ENCODE data around the gene SLC45A3.

Gene SLC45A3

DNA sequence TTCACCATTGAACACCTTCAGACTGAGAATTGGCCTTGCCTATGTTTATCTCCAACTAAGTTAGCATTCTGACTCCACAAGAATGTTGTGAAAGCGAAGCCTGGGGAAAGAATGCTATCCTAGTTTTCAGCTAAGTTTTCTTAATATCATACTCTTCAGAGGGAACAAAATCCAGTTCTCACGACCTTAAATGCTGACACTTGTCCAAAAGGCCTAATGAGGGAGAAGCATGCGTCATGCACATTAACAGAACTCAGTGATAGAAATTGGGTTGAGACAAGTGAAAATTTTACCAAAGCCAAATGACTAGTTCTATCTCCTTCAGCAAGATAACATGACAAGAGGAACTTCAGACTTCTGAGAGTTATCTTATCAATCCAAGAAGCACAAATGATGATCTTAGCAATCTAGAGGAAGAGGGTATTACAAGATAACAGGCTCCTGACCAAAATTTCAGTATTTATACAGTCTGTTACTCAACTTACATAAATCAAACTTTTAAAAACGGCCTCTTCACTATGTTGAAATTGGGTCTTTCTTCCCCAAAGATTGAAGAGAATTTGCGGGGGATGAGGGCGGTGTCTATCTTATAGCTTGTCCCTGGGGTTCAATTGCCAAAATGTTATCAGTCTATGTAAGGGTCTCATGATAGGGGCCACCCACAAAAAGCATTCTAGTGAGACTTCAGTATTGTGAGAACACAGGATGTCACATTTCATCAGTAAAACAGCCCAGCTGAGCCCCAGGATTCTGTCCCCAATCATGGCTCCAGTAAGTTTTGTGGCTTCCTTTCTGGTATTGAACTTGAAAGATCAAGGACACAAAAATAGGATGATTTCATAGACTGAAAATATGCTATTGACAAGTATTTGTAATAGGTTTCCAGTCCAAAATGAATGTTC lies 26.5 kb upstream of the SLC45A3 start:
- TF ChIP-seq TAF1 (IDR thresholded peaks at IDR 0.05; ENCODE audit: borderline replicate concordance, insufficient read depth, low read length) (no peak), REST (IDR thresholded peaks at IDR 0.05; ENCODE audit: insufficient read depth in 1 of 2, low read depth in 2 of 2, low read length in 2 of 2) (no peak), FOXP2 (optimal IDR thresholded peaks at IDR 0.05; ENCODE audit: borderline replicate concordance, extremely low read depth, extremely low read length, insufficient read depth) (no peak), SIN3A (IDR thresholded peaks at IDR 0.05; ENCODE audit: borderline replicate concordance, insufficient read depth, low read length) (no peak), POLR2AphosphoS5 (IDR thresholded peaks at IDR 0.05; ENCODE audit: low read depth, low read length) (no peak)

DNA sequence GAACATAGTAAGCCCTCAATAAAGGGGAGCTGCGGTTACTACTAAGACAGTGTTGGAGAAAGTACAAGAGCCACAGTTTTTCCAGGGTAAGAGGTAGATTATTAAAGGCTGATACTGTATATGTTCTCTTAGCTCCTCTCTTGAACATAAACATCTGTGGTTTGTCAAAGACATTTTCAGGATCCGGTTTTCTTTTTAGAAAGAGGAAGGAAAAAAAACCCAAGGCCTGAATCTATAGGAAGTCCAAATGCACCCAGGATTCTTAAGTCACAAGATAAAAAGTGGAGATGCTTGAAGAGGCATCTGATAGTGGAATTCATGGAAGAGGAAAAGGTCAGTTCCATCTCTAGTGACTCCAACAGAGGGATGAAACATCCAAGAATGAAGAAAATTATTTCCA lies 24.6 kb upstream of the SLC45A3 start:
- TF ChIP-seq SIN3A (IDR thresholded peaks at IDR 0.05; ENCODE audit: borderline replicate concordance, insufficient read depth, low read length): no peak

DNA sequence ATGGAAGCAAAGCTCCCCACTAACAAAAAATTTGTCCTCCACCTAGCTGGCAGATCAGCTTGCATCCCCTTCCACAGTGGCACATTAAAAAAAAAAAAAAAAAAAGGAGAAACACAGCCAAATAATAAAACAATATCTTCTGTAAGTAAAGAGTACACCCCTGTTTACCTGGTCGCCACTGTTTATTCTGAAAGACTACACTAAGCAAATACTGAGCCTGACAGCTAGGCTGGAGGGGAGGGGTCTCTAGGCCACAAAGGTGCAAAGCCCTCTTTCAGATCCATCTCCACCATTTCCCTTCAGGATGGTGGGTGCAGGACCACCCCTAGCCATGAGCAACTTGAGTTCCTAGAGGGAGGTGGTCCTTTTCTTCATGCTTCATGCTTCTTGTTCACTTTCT lies 22.8 kb upstream of the SLC45A3 start:
- no peak for TF ChIP-seq SIN3A (IDR thresholded peaks at IDR 0.05; ENCODE audit: borderline replicate concordance, insufficient read depth, low read length)
- TF ChIP-seq REST (IDR thresholded peaks at IDR 0.05; ENCODE audit: insufficient read depth in 1 of 2, low read depth in 2 of 2, low read length in 2 of 2): no peak
- no peak for TF ChIP-seq POLR2AphosphoS5 (IDR thresholded peaks at IDR 0.05; ENCODE audit: low read depth, low read length)
- no peak for TF ChIP-seq TAF1 (IDR thresholded peaks at IDR 0.05; ENCODE audit: borderline replicate concordance, insufficient read depth, low read length)

- TF ChIP-seq SIN3A (IDR thresholded peaks at IDR 0.05; ENCODE audit: borderline replicate concordance, insufficient read depth, low read length) (no peak), REST (IDR thresholded peaks at IDR 0.05; ENCODE audit: insufficient read depth in 1 of 2, low read depth in 2 of 2, low read length in 2 of 2) (no peak), TAF1 (IDR thresholded peaks at IDR 0.05; ENCODE audit: borderline replicate concordance, insufficient read depth, low read length) (no peak), POLR2AphosphoS5 (IDR thresholded peaks at IDR 0.05; ENCODE audit: low read depth, low read length) (no peak), FOXP2 (optimal IDR thresholded peaks at IDR 0.05; ENCODE audit: borderline replicate concordance, extremely low read depth, extremely low read length, insufficient read depth) (no peak)
Observed at GRCh38 chr1:205701891-205702290, 21.6 kb upstream of the SLC45A3 start.

DNA sequence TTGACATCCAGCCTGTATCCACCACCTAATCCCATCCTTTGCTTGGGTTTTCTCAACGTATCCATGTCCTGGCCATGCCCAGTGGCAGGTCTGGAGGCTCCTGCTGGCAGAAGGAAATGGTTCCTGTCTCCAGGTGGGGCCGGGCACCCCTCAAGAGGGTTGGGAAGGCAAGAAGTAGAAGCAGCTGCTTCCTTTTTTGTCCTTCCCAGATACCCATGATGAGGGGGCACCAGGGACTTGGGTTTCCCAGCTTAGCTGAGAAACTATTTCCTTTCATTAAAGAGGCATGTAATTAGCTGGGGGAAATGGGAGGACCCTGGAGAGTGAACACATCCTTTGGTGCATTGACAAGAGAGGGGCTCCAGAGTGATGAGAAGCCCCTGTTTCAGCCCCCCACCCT lies 21.1 kb upstream of the SLC45A3 start:
- TF ChIP-seq POLR2AphosphoS5 (IDR thresholded peaks at IDR 0.05; ENCODE audit: low read depth, low read length) (no peak), REST (IDR thresholded peaks at IDR 0.05; ENCODE audit: insufficient read depth in 1 of 2, low read depth in 2 of 2, low read length in 2 of 2) (no peak), TAF1 (IDR thresholded peaks at IDR 0.05; ENCODE audit: borderline replicate concordance, insufficient read depth, low read length) (no peak), SIN3A (IDR thresholded peaks at IDR 0.05; ENCODE audit: borderline replicate concordance, insufficient read depth, low read length) (no peak), FOXP2 (optimal IDR thresholded peaks at IDR 0.05; ENCODE audit: borderline replicate concordance, extremely low read depth, extremely low read length, insufficient read depth) (no peak)
